ENCODE data around the gene OR4Q2.

The OR4Q2 gene

DNA sequence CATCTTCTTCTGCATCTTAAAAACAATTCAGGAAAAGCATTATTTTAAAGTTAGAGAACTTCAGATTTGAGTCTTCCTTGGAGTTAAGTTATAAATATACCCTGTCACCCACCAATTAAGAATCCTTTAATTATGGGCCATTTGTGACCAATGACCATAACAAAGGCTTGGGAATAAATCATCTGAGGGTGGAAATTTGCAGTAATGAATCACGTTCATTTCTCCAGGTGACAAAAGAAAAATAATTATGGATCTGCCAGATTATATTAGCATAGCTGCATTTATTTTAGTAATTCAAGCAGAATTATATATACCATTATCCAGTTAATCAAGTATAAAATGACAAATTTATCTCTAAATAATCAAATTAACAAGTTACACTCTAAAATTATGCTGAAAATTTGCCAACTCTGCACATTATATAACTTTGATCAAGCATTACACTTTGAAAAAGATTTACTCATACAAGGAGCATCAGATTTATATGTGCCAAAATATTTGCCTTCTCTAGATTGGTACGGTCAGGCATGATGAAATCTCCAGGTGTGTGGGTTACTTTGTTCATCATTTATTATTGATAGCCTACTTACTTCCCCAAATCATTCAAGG is 17.4 kb downstream of the OR4Q2 start, which contains the start of gene OR4K14:
OR4K14 (minus strand) TSS at position 51 of the 609 bp plus-strand sequence. CDS start 4,114 bp downstream, outside the sequence.
- ChIA-PET POLR2A (no interaction called here), CTCF (no interaction called here)
- DNase-seq (ENCODE audit: extremely low spot score): no peak
- TF ChIP-seq, protein P1, sequence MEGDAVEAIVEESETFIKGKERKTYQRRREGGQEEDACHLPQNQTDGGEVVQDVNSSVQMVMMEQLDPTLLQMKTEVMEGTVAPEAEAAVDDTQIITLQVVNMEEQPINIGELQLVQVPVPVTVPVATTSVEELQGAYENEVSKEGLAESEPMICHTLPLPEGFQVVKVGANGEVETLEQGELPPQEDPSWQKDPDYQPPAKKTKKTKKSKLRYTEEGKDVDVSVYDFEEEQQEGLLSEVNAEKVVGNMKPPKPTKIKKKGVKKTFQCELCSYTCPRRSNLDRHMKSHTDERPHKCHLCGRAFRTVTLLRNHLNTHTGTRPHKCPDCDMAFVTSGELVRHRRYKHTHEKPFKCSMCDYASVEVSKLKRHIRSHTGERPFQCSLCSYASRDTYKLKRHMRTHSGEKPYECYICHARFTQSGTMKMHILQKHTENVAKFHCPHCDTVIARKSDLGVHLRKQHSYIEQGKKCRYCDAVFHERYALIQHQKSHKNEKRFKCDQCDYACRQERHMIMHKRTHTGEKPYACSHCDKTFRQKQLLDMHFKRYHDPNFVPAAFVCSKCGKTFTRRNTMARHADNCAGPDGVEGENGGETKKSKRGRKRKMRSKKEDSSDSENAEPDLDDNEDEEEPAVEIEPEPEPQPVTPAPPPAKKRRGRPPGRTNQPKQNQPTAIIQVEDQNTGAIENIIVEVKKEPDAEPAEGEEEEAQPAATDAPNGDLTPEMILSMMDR (IDR thresholded peaks at IDR 0.05; ENCODE audit: control extremely low read depth, extremely low read depth, low read depth, missing control alignments): no peak

DNA sequence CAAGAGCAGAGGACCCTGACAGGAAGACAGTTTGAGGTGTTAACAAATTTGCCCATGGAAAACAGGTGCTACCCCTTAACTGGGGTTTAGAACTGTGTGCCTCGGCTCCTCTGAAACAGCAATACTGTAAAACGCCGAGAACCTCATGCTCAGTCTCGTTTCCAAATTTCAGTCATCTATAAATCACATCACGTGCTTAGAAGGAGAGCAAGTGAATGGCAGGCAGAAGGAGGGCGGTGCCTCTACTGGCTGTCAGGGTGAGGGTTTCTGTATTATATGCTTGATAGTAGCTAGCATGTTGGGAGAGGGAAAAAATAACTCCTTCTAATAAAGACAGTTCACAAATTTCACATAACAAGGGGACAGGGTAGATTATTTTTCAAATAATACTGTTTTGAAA is 29.1 kb downstream of the OR4Q2 start:
- TF ChIP-seq, protein P1 (IDR thresholded peaks at IDR 0.05; ENCODE audit: control extremely low read depth, extremely low read depth, low read depth, missing control alignments): no peak

GRCh38 chr14:20035449-20035848 is 33.5 kb downstream of the OR4Q2 start:
- TF ChIP-seq, protein P1 (IDR thresholded peaks at IDR 0.05; ENCODE audit: control extremely low read depth, extremely low read depth, low read depth, missing control alignments): no peak
- ChIA-PET POLR2A (no interaction called here), CTCF (no interaction called here)
- DNase-seq (ENCODE audit: extremely low spot score): no peak

More for the DNA sequence above, 29.1 kb downstream of the OR4Q2 start:
- no peak for DNase-seq (ENCODE audit: extremely low spot score)
- POLR2A ChIA-PET: no interaction called here
- CTCF ChIA-PET: interaction anchor here (1.3 kb wide), 1 partner anchor 9 kb away, joined by 3 read pairs; no protein-coding TSS in a partner anchor

DNA sequence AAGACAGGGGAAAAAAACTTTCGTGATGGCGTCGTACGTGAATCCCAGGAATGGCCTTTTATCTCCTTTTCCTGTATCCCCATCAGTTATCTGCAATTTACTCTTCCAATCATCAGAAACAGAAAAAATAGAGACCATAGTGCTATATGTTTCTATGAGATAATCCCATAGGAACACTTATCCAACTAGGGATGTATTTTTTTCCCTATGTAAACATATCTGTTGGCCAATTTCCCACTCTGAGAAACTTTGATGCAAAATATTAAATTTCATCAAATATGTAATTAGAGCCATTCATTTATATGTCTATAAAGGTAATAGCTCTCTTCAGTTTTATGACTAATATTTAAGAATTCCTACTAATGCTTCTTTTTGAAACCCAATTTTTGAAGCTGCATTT is 34.0 kb downstream of the OR4Q2 start, which contains the start of gene OR4K13:
OR4K13 (minus strand) TSS at position 101 of the 400 bp plus-strand sequence. CDS start 1,280 bp downstream, outside the sequence.
- ChIA-PET CTCF (no interaction called here), POLR2A (no interaction called here)
- TF ChIP-seq, protein P1 (IDR thresholded peaks at IDR 0.05; ENCODE audit: control extremely low read depth, extremely low read depth, low read depth, missing control alignments): no peak

GRCh38 chr14:20044243-20044642 is 42.3 kb downstream of the OR4Q2 start:
- ChIA-PET CTCF (no interaction called here), POLR2A (no interaction called here)
- TF ChIP-seq, protein P1 (IDR thresholded peaks at IDR 0.05; ENCODE audit: control extremely low read depth, extremely low read depth, low read depth, missing control alignments): no peak
- DNase-seq (ENCODE audit: extremely low spot score): no peak

More for the DNA sequence above, 34.0 kb downstream of the OR4Q2 start, which contains the start of gene OR4K13:
- no peak for DNase-seq (ENCODE audit: extremely low spot score)

DNA sequence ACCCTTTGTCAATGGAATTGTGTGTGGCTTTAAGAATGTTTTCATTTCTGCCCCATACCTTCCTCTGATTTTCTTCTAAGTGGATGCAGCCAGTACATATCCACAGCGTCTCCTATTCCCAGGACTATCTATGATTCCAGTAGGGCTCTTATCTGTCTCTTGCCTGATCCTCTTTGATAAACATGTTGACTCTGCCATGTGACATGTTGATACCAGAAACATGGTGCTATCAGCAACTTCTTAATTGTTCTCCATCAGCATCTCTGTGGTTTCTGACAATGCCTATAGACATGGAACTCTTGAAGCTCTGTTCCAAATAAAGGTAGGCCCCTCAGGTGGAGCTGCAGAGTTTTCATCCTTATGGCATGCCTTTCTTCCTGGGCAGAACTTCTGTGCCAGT is 46.2 kb downstream of the OR4Q2 start:
- TF ChIP-seq, protein P1 (IDR thresholded peaks at IDR 0.05; ENCODE audit: control extremely low read depth, extremely low read depth, low read depth, missing control alignments): no peak
- no peak for DNase-seq (ENCODE audit: extremely low spot score)
- ChIA-PET POLR2A (no interaction called here), CTCF (no interaction called here)

All from GM10248 (cell line).